Nucleus accumbens (tissue), 56 donors: ENCODE measurements around the gene TMA7.

Experiments
- DNase-seq, 56 donors: peaks; one replicate each; lab custom pipeline; 2025; lab: John Stamatoyannopoulos, UW

Gene TMA7

DNA sequence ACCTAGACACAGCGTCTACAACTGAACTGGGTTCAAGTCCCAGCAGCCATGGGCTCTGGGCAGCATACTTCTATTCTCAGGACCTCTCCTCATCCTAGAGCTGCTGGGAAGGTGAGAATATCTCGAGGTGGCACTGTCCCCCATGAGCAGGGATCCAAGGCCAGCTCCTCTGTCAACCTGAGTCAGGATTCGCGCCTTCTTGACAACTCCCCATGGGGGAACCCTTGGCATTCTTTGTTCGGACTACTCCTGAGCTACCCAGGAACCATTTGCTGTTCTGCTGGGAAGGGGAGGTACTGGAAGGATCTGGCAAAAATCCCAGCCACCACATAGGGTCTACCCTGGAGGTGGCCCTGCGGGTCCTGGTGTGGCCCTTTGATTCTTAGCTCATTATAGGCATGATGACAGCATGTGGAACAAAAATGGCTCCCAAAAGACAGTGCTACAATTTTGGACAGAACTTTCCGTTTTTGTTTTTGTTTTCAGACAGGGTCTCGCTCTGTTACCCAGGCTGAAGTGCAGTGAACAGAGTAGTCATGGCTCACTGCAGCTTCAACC lies 32.4 kb upstream of the TMA7 start:
- no peak for DNase-seq

DNA sequence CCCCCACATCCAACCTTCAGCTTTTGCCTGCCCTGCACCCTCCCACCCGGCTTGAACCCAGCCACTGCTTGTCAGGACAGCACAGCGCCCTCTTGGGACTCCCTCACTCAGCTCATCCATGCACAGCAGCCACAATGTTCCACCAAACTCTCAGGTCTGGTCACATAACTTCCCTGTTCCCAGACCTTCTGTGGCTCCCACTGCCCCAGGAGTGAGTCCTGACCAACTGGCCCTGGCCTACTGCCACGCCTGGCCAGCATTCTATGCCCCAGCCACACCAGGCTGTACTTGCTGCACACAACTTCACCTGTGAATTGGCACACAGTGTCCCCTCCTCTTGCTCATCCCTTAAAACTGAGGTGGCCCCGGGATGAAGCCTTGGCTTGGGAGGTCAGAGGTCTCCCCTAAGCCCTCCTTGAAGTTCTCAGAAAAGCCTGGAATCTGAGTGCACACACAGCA lies 31.2 kb upstream of the TMA7 start:
- DNase-seq = no peak

DNA sequence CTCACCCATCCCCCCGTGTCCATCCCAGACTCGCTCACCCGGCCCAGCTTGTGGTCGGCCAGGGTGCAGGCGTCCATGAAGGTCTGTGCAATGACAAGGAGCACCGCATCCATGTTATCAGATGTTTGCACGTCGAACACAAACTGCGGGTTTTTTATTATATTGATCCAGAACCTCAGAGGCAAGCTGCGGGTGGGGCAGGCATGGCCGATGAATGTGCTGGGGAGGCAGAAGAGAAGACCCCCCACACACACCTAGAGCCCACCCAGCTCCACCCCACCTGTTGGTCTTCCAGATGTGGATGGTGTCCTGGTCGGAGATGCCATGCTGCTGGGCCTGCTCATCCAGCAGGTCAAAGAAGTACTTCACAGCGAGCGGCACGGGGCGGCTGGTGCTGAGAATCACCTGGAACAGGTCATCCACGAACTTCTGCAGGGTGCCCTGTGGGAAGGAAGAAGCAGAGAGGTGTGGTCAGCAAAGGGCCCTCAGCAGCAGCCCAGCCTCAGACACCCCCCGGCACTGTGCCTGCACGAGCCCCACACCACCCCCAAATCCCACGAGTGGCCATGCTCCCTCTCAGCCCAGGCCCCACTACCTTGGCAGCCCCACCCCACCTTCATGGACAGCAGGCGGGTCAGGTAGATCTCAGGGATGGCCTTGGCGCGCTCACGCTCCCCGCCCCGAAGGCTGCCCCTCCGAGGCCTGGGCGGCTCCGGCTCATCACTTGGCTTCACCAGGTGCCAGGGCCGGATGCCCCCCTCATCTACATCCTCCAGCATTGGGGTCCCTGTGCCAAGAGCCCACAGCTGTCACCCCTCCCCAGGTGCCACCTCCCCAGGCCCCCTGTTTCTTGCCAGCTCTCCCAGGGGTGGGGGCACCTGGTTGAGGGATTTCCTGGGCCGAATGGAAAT lies 30.5 kb upstream of the TMA7 start:
- DNase-seq = no peak

DNA sequence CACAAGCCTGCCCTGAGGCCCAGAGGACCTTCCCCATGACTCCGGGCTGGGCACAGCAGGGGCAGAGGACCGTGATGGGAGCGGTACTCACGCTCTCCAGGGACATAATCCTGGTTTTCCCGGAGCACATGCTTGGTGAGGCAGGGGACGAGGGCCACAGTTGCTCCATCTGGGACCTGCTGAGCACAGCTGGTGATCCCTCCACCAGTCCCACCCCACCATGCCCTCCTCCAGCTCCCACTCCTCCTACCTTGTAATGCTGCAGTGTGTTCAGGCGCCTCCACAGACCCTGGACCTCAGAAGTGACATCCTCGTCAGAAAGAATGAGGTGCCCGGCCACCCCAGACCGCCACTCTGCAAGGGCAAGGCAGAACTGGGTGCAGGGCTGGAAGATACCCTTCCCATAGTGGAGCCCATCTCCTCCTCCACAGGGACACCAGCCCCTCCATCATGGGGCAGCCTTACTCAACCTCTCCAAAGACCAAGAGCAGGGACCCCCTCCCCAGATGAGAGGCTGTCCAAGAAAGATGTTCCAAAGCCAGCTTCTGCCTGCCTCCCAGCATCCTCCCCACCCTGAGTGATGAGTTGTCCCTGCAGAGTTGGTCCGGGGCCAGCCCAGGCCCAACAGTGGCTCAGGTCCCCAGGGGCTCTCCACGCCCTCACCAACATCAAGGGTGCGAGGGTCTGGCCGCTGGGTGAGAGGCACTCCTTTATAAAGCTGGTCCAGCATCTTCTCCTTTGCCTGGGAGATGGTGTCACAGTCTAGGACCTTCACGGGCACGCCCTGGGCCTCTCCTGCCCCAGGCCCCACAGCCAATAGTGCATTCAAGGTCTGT lies 29.6 kb upstream of the TMA7 start:
- DNase-seq = no peak

DNA sequence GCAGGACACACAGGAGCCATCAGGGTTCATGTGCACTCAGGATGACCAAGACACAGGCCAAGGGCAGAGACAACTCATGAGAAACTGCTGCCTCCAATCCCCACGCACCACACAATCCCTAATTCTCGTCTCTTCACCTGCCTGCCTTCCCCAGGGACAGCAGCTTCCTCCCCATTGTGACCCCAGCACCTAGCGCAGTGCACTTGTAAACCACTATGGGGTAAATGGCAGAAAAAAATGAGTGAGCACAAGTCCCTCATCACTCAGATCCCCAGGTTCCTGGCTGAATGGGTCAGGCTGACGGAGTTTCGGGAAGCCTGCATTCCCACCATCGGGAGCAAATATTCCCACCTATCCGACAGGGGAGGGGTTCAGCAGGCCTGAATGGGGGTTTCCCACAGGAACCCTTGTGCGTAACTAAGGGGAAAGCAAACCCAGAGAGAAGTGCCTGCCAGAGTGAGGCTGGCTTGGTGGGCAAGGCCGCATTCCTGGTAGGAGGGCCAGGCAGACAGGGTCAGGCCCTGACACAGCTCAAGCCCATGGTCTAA lies 28.9 kb upstream of the TMA7 start:
- no peak for DNase-seq

DNA sequence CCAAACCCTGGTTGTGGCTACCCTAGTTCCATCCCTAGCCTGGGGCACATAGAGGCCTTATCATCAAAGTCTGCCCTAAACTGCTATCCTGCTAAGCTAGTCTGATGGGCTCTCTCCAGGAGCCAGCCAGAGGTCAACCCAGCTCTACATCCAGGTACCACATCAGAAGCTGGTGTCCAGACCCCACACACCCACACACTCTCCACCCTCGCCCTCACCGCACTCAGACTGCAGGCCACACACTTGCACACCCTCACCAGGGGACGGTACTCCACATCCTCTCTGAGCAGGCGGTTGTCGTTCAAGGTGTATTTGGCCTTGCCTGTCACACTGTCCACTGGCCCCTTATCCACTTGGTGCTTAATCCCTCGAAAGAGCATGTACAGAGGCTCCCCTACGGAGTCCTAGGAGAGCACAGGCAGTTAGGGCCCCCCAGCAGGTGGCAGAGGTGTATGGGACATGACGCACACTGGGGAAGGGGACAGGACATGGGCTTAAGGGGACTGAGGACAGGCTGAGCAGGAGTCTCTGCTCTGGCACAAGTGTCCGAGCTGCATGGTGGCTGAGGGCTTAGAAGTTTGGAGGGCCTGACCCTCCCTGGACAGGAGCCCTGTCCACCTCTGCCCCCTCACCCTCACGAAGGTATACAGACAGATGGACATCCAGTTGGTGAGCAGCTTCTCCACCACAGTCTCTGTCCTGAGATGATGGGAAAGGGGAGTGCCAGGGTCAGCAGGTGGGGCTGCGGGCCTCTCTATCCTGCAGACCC lies 28.3 kb upstream of the TMA7 start:
- DNase-seq = no peak

DNA sequence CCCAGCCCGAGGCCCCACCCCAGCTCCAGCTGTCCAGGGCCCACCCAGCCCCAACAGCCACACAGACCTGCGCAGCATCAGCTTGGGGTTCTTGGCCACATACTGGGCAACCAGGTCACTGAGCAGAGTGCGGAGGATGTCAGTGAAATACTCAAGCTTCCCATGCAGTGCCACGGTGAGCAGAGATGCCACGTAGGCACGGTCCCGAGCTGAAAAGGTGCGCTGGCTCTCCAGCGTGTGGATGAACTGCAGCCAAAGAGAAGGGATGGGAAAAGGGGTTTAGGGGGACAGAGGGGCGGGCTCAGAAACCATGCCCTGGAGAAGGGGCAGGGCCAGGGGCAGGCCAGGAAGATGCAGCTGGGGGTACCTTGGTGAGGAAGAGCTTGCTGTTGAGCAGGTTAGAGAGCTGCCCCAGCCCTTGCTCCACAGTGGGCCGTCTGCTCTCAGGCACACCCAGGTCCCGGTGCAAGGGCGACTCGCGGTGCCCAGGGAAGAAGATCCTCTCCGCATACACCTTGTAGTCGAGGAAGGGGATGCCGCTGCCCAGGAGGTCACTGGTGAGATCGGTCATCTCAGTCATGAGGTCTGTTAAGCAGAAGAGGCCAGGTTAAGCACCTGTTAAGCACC lies 27.6 kb upstream of the TMA7 start:
- no peak for DNase-seq

DNA sequence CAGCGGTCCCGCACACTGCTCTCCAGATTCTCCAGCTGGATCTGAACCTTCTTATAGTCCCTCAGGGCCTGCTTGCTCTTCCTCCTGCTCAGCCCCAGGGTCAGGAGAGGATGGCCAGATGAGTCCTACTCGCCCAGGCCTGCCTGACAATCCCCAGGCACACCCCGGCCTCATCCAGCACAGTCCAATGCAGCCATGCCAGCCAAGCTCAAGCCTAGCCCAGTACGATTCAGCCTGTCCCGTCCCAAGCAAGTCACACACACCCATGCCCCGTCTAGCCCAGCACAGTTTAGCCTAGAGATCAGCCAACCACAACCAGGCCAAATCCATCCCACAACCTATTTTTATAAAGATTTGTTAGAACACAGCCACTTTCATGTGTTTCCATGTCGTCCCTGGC lies 27.0 kb upstream of the TMA7 start:
- no peak for DNase-seq

DNA sequence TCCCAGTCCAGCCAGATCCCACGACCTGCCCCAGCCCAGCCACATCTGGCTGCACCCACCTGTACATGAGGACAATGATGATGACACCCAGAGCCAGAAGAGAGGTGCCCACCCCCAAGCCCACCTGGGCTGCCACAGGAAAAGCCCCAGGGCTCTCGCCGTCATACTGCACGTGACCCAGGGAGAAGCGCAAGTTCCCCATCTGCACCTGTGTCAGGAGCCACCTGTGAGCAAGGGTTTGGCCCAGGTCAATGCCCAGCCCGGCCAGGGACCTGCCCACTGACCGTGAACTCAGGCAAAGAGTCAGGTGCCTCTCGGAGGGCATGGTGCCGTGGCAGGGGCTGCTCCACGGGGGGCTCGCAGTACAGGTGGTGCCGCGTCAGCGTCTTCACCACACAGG lies 26.4 kb upstream of the TMA7 start:
- no peak for DNase-seq

DNA sequence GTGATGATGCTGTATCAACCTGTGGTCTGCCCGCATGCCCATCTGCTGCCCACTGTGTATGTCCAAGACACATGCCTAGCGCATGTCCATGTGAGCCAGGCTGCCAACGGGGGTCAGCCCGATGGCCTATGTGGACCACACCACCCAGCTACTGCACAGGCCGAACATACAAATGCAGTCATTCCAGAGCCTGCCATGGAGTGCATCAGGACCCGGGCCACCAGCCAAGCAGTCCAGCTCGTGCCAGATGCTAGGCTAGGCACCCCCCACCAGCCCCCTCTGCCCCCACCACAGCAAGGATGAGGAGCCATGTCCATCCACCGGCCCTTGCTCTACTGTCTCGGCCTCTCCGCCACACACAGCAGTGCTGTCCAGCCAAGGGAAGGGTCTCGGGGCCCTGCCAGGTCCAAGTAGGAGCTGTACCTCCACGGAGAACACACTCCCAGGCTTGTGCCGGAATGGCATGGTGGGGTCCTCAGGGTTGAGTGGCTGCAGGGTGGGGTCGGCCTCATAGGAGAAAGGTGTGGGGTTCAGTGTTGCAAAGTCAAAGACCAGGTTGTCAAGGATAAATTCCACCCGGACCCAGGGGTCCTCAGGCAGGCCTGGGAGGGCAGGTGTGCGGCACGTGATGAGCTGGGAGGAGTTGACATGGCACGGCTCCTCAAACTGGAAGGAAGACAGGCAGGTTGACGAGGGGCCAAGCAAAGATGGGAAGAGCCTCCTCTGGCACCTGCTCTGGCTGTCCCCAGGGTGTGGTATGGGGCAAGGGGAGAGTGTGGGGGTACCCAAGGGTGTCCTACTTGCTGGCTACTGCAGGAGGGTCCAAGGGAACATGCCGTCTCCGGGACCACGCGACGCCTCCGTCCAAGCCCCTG lies 25.4 kb upstream of the TMA7 start:
- peak in 41 of 56 donors; percentile 13 to 71 (median 39) for DNase-seq

DNA sequence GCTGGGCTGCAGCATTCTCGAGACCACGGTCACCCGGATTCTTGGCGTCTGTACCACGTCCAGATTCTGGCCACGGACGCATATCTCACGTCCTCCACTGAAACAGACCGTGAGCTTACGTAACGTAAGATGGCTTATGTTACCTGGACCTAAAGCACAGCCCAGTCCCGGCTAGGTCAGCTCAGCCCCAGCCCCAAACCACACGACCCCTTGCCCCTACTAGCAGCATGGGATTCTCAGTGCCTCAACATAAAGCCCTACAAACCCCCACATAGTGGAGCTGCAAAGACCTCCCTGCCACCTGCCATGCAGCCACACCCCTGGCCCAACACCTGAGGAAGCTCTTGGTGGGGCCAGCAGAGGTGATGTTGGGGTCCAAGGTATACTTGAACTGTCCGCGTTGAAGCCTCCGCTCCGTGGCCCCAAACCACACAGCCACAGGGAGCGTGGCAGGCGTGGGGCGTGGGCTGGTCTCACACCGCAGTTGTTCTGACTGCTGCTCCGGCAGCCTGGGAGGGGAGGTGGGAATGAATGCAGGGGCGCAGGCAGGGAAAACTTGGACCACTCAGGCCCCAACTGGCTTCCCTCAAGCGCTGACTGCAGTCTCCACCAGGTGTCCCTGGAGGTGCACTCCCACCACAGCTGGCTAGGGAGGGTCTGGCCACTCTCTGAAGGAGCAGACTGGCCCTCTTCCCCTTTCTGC lies 24.7 kb upstream of the TMA7 start:
- DNase-seq = no peak

DNA sequence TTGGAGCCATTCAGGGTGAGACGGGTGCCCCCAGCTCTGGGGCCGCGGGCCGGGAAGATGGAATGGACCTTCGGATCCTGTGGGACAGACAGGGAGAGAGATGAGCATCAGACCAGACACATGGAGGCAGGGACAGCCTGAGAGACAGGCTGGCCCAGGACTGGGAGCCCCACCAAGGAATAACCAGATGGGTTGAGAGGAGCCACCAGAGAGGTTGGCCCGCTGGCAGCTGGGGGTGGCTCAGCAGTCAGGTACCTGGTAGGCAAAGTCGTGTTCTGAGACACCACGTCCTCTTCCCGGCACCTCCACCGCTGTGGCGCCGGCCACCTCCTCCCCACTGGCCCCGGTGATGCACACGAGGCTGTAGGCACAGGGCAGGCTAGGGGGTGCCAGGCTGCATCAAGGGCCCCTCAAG lies 24.0 kb upstream of the TMA7 start:
- DNase-seq = no peak

DNA sequence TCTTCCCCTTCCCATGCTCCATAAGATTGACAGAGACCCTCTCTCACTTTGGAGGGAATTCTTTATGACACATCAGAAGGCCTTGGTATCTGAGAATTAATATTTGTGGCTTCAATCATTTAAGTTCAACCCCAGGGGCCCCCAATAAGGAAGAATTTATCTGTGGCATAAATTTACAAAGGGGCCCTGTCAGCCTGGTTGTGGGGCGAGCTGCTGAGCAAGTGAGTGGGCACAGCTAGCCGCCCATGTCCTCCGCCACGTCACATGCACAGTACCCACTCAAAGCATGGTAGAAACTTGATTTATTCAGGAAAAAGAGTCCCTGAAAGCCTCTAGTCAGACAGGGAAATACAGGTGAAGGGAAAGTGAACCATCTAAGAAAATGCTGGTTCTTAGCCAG lies 23.5 kb upstream of the TMA7 start:
- DNase-seq = no peak

DNA sequence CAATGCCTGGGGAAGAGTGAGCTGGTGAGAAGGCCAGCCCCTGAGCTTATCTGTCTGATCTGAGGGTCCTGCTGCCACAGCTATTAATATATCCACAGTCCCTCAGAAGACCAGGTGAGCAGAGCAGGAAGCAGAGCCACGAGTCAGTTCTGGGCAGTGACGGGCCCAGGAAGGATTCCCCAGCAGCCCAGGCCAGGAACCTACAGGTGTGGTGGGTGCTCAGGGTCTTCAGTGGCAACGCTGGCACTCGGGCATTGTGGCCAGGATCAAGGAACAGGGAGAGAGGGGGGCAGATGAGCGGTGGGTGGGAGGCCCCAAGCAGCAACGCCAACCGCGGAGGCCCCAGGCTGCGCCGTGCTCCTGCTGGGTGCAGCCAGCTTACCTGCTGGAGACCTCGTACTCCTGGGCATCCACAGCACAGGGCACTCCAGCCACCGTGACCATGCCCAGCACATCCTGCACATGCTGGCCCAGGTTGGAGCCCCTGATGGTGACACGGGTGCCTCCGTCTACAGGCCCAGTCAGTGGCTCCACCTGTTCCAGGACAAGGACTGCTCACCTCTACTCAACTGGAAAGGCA lies 22.4 kb upstream of the TMA7 start:
- DNase-seq = no peak

DNA sequence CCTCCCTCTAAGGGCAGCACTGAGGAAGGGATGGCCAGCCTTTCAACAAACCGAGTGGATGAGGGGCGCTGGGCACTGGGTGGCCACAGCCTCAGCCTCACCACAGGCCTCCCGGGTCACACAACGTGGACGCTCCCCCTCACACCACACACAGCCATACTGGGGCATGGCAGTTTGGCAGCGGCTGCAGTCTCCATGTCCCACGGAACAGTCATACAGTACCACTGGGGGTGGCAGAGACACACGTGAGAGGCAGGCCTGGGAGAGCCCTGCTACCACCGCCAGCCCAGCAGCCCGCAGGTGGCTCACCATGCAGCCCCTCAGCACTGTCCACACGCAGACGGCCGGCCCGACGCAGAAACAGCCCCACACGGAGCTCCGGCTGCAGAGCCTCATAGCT lies 21.9 kb upstream of the TMA7 start:
- no peak for DNase-seq

DNA sequence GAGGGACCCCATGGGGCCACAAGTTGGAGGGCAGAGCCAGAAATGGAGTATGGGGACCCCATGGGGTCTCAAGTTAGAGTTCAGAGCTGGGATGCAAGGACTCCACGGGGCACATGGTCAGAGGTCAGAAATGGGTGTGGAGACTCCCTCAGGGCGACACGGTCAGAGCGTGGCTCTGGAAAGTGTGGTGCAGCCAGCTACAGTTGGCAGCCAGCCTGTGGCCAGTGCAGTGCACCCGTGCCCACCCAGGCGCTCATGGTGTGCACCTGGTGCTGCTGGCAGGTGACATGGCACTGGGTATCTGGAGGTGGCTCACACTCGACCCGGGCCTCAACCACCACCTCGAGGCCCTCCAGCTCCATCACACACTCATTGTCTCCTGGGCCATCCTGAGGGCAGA lies 21.4 kb upstream of the TMA7 start:
- no peak for DNase-seq

DNA sequence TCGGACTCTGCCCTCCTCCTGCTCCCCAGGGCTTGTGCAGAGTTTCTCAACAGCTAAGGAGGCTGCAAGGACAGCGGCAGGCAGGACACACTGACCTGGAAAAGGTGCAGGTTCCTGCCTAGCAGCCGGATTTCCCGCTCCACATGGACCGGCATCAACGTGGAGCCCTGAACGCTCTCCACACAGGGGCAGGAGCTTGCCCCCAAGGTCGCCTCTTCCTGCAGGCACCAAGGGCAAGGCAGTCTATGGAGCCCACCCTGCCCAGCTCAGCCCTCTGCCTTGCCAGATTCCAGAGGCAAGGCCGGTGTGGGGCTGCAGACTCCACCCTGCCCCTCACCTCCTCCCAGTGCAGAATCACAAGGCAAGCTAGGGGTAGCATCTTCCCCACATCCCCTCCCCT lies 20.9 kb upstream of the TMA7 start:
- DNase-seq = no peak

DNA sequence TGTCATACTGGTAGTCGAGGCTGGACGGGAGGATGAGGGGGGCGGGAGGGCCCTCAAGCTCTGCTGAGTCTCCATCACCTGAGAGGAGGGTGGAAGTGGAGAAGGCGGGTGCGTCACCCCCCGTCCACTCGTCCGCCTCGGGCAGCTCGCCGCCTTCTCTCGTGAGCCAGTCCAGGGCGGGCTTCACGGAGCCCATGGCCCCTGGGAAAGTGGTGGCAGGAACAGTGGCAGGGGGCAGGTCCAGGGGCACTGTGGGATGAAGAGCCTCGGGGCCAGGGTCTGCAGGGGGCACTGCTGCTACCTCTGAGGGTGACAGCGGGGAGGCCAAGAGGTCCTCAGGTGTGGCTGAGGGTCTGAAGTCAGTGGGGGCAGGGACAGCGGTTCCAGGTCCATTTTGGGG lies 20.5 kb upstream of the TMA7 start:
- DNase-seq = no peak
